Measurements from ENCODE around the gene A2ML1. TPM values are rescaled to one million over a fixed set of nuclear protein-coding genes. Genes with fewer than 3 reads are reported as not detected.

A2ML1 gene
- total and polyA plus RNA-seq, 2 donors from 2014 or later: not detected

DNA sequence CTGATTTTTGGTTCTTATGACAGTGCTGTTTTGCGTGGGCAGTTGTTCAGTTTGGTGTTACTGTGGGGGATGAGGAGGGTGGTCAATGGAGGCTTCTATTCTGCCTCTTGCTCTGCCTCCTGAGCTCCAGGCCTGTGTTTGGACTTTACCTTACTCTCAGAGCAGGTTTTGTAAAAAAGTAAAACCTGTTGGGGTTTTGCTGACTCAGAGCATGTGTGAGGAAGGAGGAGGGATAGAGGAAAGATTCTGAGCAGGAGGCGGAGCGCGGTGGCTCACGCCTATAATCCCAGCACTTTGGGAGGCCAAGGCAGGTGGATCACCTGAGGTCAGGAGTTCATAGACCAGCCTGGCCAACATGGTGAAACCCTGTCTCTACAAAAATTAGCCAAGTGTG is 6.7 kb downstream of the A2ML1 start:
- Histone ChIP-seq H3K27ac (ENCODE audit: low read depth in 2 of 2, low read length in 2 of 2) (no peak overlapping the region), H3K36me3 (ENCODE audit: control insufficient read depth in 2 of 3, insufficient read depth in 3 of 3, low read length in 3 of 3) (no peaks in the 10 kb centered on the region), H3K4me1 (ENCODE audit: control insufficient read depth in 2 of 3, insufficient read depth in 2 of 3, low read depth in 1 of 3, low read length in 3 of 3) (no peaks in the 10 kb centered on the region), H3K27me3 (ENCODE audit: control insufficient read depth, insufficient read depth, low read length) (no peaks in the 10 kb centered on the region), H3K9me3 (ENCODE audit: control insufficient read depth in 2 of 3, insufficient read depth in 1 of 3, low read length in 3 of 3) (no peaks in the 10 kb centered on the region), H3K9ac (ENCODE audit: low read length in 3 of 3) (no peak overlapping the region), H3K4me3 (ENCODE audit: low read length in 3 of 3) (no peak overlapping the region)
- FAIRE-seq: no peak
- DNase-seq: peak in 2 of 5 donors; percentile 35 to 38
- intact Hi-C loops (cut with DNase I): loop anchor here (10.0 kb wide), 1 partner anchor 144 kb away; no protein-coding TSS in a partner anchor
- TF ChIP-seq CTCF (IDR thresholded peaks at IDR 0.05; ENCODE audit: borderline replicate concordance, extremely low read depth, insufficient read depth): no peak

- Histone ChIP-seq H3K27ac (ENCODE audit: low read depth in 2 of 2, low read length in 2 of 2) (no peak overlapping the region), H3K9me3 (ENCODE audit: control insufficient read depth in 2 of 3, insufficient read depth in 1 of 3, low read length in 3 of 3) (no peaks in the 10 kb centered on the region), H3K4me1 (ENCODE audit: control insufficient read depth in 2 of 3, insufficient read depth in 2 of 3, low read depth in 1 of 3, low read length in 3 of 3) (no peaks in the 10 kb centered on the region), H3K9ac (ENCODE audit: low read length in 3 of 3) (no peak overlapping the region), H3K27me3 (ENCODE audit: control insufficient read depth, insufficient read depth, low read length) (no peaks in the 10 kb centered on the region), H3K36me3 (ENCODE audit: control insufficient read depth in 2 of 3, insufficient read depth in 3 of 3, low read length in 3 of 3) (no peaks in the 10 kb centered on the region), H3K4me3 (ENCODE audit: low read length in 3 of 3) (no peak overlapping the region)
- no peak for TF ChIP-seq CTCF (IDR thresholded peaks at IDR 0.05; ENCODE audit: borderline replicate concordance, extremely low read depth, insufficient read depth)
- DNase-seq: no peak
- intact Hi-C loops (cut with DNase I): loop anchor here (10.0 kb wide), 1 partner anchor 145 kb away; no protein-coding TSS in a partner anchor
- no peak for FAIRE-seq
Measured at GRCh38 chr12:8829621-8830020, 7.2 kb downstream of the A2ML1 start.

DNA sequence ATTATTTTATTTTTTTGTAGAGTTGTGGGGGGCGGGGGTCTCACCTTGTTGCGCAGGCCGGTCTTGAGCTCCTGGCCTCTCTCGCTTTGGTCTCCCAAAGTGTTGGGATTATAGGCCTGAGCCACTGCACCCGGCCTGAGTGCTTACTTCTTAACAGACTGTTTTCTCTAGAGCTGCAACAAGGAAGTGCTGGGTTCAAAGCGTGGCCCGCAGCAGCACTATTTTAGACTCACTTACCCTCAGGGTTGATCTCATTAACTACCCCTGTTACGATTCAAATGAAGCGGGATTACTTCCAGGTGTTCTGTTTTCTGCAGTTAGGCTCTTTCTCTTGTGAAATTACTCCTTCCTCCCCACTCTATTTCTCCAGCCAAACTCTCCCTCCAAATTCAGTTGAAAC is 8.7 kb downstream of the A2ML1 start:
- DNase-seq (no peak), FAIRE-seq (no peak)
- no peak overlapping the region for H3K9ac ChIP-seq (ENCODE audit: low read length in 3 of 3)
- no peak overlapping the region for H3K27ac ChIP-seq (ENCODE audit: low read depth in 2 of 2, low read length in 2 of 2)
- no peaks in the 10 kb centered on the region for H3K9me3 ChIP-seq (ENCODE audit: control insufficient read depth in 2 of 3, insufficient read depth in 1 of 3, low read length in 3 of 3)
- H3K4me1 ChIP-seq (ENCODE audit: control insufficient read depth in 2 of 3, insufficient read depth in 2 of 3, low read depth in 1 of 3, low read length in 3 of 3): no peaks in the 10 kb centered on the region
- H3K4me3 ChIP-seq (ENCODE audit: low read length in 3 of 3): no peak overlapping the region
- TF ChIP-seq CTCF (IDR thresholded peaks at IDR 0.05; ENCODE audit: borderline replicate concordance, extremely low read depth, insufficient read depth): no peak
- no peaks in the 10 kb centered on the region for H3K27me3 ChIP-seq (ENCODE audit: control insufficient read depth, insufficient read depth, low read length)
- intact Hi-C loops (cut with DNase I): no loop called here
- no peaks in the 10 kb centered on the region for H3K36me3 ChIP-seq (ENCODE audit: control insufficient read depth in 2 of 3, insufficient read depth in 3 of 3, low read length in 3 of 3)

DNA sequence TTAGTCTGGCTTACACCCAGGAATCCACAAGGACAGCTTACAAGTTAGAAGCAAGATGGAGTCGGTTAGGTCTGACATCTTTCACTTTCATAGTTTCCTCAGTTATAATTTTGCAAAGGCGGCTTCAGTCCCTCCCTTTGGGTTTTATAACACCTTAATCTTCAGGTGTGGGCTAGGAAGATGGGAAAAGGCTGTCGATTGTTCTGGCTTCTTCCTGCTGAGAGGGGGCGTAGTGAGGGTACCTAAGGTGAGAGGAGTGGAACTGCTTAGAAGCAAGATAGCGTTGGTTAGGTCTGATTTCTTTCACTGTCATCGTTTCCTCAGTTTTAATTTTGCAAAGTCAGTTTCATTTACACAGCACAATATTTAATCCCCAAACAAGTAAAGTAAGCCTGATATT is 10.1 kb downstream of the A2ML1 start:
- Histone ChIP-seq H3K27ac (ENCODE audit: low read depth in 2 of 2, low read length in 2 of 2) (no peak overlapping the region), H3K27me3 (ENCODE audit: control insufficient read depth, insufficient read depth, low read length) (no peaks in the 10 kb centered on the region), H3K9me3 (ENCODE audit: control insufficient read depth in 2 of 3, insufficient read depth in 1 of 3, low read length in 3 of 3) (no peaks in the 10 kb centered on the region), H3K4me1 (ENCODE audit: control insufficient read depth in 2 of 3, insufficient read depth in 2 of 3, low read depth in 1 of 3, low read length in 3 of 3) (no peaks in the 10 kb centered on the region), H3K36me3 (ENCODE audit: control insufficient read depth in 2 of 3, insufficient read depth in 3 of 3, low read length in 3 of 3) (no peaks in the 10 kb centered on the region), H3K9ac (ENCODE audit: low read length in 3 of 3) (no peak overlapping the region), H3K4me3 (ENCODE audit: low read length in 3 of 3) (no peak overlapping the region)
- DNase-seq (no peak), FAIRE-seq (no peak)
- intact Hi-C loops (cut with DNase I): no loop called here
- no peak for TF ChIP-seq CTCF (IDR thresholded peaks at IDR 0.05; ENCODE audit: borderline replicate concordance, extremely low read depth, insufficient read depth)

All from kidney (tissue), 14 donors.